ENCODE measurements around the gene NDUFV3. TPM values are rescaled to one million over a fixed set of nuclear protein-coding genes. Genes with fewer than 3 reads are reported as not detected.
"Not testable (repeated sequence)": the region's sequence is repeated elsewhere in the genome, so short reads cannot be mapped to it uniquely, and the experiment has no call there.

Gene NDUFV3
- total and polyA plus RNA-seq, 4 donors: 25.9 to 44.0 (median 36.1) TPM

- Histone ChIP-seq H3K9me3 (ENCODE audit: control insufficient read depth, insufficient read depth, low read length) (no peaks in the 10 kb centered on the region), H3K36me3 (ENCODE audit: control insufficient read depth, insufficient read depth, low read length) (peaks cover 16% of the 10 kb centered on the region), H3K27me3 (ENCODE audit: control insufficient read depth, insufficient read depth, low read length) (no peaks in the 10 kb centered on the region), H3K27ac (ENCODE audit: low read depth, low read length) (peak within 1 kb of the TSS; percentile 81), H3K4me3 (ENCODE audit: low read depth, low read length) (peak within 1 kb of the TSS; percentile 93), H3K4me1 (ENCODE audit: control insufficient read depth, insufficient read depth, low read length) (peaks cover 9% of the 10 kb centered on the region)
- DNase-seq (ENCODE audit: low read depth in 4 of 6, low spot score in 6 of 6): peak; percentile 96 to 99 (median 98)
- WGBS (ENCODE audit: insufficient coverage): 0% methylated on average over 80 of the region's 80 CpGs
Measured at GRCh38 chr21:42878993-42879787, 13.9 kb upstream of the NDUFV3 start, which contains the start of gene WDR4. TSS of gene WDR4 (minus strand) at chr21:42879539. CDS start at chr21:42879495, 44 bp downstream.

DNA sequence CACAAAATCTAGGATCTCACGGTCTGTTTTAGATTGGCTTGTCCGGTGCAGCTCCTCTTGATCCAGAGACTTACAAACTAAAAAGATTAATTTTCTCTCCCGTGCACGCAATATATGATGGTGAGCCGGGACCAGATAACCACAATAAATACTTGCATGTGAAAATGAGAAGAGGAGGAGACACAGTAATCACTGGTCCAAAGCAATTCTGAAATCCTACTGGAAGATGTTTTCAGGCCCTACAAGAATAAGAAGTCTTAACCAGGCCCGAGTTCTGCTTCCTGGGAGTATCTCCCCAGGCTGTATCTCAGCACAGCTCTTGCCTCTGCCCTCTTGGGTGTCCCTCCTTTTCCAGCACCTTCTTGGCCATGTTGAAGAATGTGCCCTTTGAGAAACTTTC is 12.8 kb upstream of the NDUFV3 start:
- Histone ChIP-seq H3K27me3 (ENCODE audit: control insufficient read depth, insufficient read depth, low read length) (no peaks in the 10 kb centered on the region), H3K36me3 (ENCODE audit: control insufficient read depth, insufficient read depth, low read length) (peaks cover 13% of the 10 kb centered on the region), H3K4me3 (ENCODE audit: low read depth, low read length) (peak overlapping the region; percentile 93), H3K27ac (ENCODE audit: low read depth, low read length) (no peak overlapping the region), H3K4me1 (ENCODE audit: control insufficient read depth, insufficient read depth, low read length) (peaks cover 9% of the 10 kb centered on the region), H3K9me3 (ENCODE audit: control insufficient read depth, insufficient read depth, low read length) (no peaks in the 10 kb centered on the region)
- DNase-seq (ENCODE audit: low read depth in 4 of 6, low spot score in 6 of 6): no peak
- WGBS (ENCODE audit: insufficient coverage): 94% methylated on average over 1 of the region's 6 CpGs

GRCh38 chr21:42883921-42884320 is 9.2 kb upstream of the NDUFV3 start:
- DNase-seq (ENCODE audit: low read depth in 4 of 6, low spot score in 6 of 6): no peak
- WGBS (ENCODE audit: insufficient coverage): no CpG with 5 or more reads among the region's 1 CpG
- Histone ChIP-seq H3K4me1 (ENCODE audit: control insufficient read depth, insufficient read depth, low read length) (peaks cover 6% of the 10 kb centered on the region), H3K9me3 (ENCODE audit: control insufficient read depth, insufficient read depth, low read length) (no peaks in the 10 kb centered on the region), H3K27me3 (ENCODE audit: control insufficient read depth, insufficient read depth, low read length) (no peaks in the 10 kb centered on the region), H3K36me3 (ENCODE audit: control insufficient read depth, insufficient read depth, low read length) (no peaks in the 10 kb centered on the region), H3K27ac (ENCODE audit: low read depth, low read length) (no peak overlapping the region), H3K4me3 (ENCODE audit: low read depth, low read length) (no peak overlapping the region)

DNA sequence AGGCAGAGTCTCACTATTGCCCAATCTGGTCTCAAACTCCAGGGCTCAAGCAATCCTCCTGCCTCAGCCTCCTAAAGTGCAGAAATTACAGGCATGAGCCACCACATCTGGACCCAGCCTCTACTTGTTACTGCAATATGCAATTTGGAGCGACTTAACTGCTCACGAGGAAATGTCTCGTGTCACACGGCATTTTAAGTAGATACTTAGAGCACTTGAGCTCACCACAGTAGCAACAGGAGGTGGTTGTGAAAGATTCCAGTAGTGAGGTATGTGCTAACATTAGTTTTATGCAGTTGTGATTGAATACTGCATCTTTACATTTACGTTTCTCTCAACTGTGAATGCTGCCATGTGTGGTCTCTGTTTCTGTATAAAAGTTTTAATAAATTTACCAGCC is 5.8 kb upstream of the NDUFV3 start:
- no peak for DNase-seq (ENCODE audit: low read depth in 4 of 6, low spot score in 6 of 6)
- H3K9me3 ChIP-seq (ENCODE audit: control insufficient read depth, insufficient read depth, low read length): no peaks in the 10 kb centered on the region
- no peaks in the 10 kb centered on the region for H3K36me3 ChIP-seq (ENCODE audit: control insufficient read depth, insufficient read depth, low read length)
- no peak overlapping the region for H3K4me3 ChIP-seq (ENCODE audit: low read depth, low read length)
- no peak overlapping the region for H3K27ac ChIP-seq (ENCODE audit: low read depth, low read length)
- no CpG with 5 or more reads among the region's 5 CpGs for WGBS (ENCODE audit: insufficient coverage)
- H3K4me1 ChIP-seq (ENCODE audit: control insufficient read depth, insufficient read depth, low read length): peaks cover 2% of the 10 kb centered on the region
- no peaks in the 10 kb centered on the region for H3K27me3 ChIP-seq (ENCODE audit: control insufficient read depth, insufficient read depth, low read length)

- Histone ChIP-seq H3K4me3 (ENCODE audit: low read depth, low read length) (peak overlapping the region; percentile 73), H3K4me1 (ENCODE audit: control insufficient read depth, insufficient read depth, low read length) (peaks cover 9% of the 10 kb centered on the region), H3K27me3 (ENCODE audit: control insufficient read depth, insufficient read depth, low read length) (no peaks in the 10 kb centered on the region), H3K9me3 (ENCODE audit: control insufficient read depth, insufficient read depth, low read length) (no peaks in the 10 kb centered on the region), H3K36me3 (ENCODE audit: control insufficient read depth, insufficient read depth, low read length) (peaks cover 8% of the 10 kb centered on the region), H3K27ac (ENCODE audit: low read depth, low read length) (peak overlapping the region; percentile 96)
- DNase-seq (ENCODE audit: low read depth in 4 of 6, low spot score in 6 of 6): peak in 1 of 6 donors; percentile 60
- WGBS (ENCODE audit: insufficient coverage): 16% methylated on average over 6 of the region's 18 CpGs
Measured at GRCh38 chr21:42892582-42892930, 553 bp upstream of the NDUFV3 start.

DNA sequence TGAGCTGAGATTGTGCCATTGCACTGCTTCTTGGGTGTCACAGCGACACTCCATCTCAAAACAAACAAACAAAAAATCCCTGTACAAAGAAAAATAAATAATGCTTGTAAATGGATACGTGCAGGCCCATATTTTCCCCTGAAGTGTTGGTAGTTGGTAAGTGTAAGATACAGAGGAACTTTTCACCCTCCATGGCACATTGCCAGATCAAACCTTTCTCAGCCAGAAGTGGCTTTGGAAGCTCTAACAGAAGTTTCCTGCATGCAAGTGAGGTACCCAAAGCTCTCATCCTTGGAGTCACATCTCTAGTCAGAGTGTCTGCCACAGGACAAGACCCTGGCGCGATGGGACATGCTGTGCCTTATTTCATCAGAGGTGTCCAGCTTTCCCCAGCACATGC is 7.3 kb downstream of the NDUFV3 start:
- no peaks in the 10 kb centered on the region for H3K27me3 ChIP-seq (ENCODE audit: control insufficient read depth, insufficient read depth, low read length)
- no peaks in the 10 kb centered on the region for H3K9me3 ChIP-seq (ENCODE audit: control insufficient read depth, insufficient read depth, low read length)
- H3K36me3 ChIP-seq (ENCODE audit: control insufficient read depth, insufficient read depth, low read length): peaks cover 59% of the 10 kb centered on the region
- no peak overlapping the region for H3K27ac ChIP-seq (ENCODE audit: low read depth, low read length)
- DNase-seq (ENCODE audit: low read depth in 4 of 6, low spot score in 6 of 6): no peak
- 96% methylated on average over 2 of the region's 4 CpGs for WGBS (ENCODE audit: insufficient coverage)
- no peak overlapping the region for H3K4me3 ChIP-seq (ENCODE audit: low read depth, low read length)
- no peaks in the 10 kb centered on the region for H3K4me1 ChIP-seq (ENCODE audit: control insufficient read depth, insufficient read depth, low read length)

DNA sequence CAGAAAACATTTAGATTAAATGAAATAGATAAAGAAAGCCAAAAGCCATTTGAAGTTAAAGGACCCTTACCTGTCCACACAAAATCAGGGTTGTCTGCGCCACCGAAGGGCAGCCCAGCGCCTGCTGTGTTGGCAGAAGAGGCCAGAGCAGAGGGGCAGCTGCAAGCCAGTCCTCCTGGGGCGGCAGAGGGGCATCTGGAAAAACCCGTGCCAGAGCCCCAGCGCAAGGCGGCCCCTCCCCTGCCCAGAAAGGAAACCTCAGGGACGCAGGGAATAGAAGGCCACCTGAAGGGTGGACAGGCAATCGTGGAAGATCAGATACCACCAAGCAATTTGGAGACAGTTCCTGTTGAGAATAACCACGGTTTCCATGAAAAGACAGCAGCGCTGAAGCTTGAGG is 10.7 kb downstream of the NDUFV3 start:
- no peak for DNase-seq (ENCODE audit: low read depth in 4 of 6, low spot score in 6 of 6)
- no peaks in the 10 kb centered on the region for H3K9me3 ChIP-seq (ENCODE audit: control insufficient read depth, insufficient read depth, low read length)
- H3K36me3 ChIP-seq (ENCODE audit: control insufficient read depth, insufficient read depth, low read length): peaks cover 71% of the 10 kb centered on the region
- WGBS (ENCODE audit: insufficient coverage): 96% methylated on average over 9 of the region's 11 CpGs
- no peak overlapping the region for H3K27ac ChIP-seq (ENCODE audit: low read depth, low read length)
- no peaks in the 10 kb centered on the region for H3K4me1 ChIP-seq (ENCODE audit: control insufficient read depth, insufficient read depth, low read length)
- H3K4me3 ChIP-seq (ENCODE audit: low read depth, low read length): no peak overlapping the region
- no peaks in the 10 kb centered on the region for H3K27me3 ChIP-seq (ENCODE audit: control insufficient read depth, insufficient read depth, low read length)

- peaks cover 69% of the 10 kb centered on the region for H3K36me3 ChIP-seq (ENCODE audit: control insufficient read depth, insufficient read depth, low read length)
Measured at GRCh38 chr21:42905195-42905594, 12.1 kb downstream of the NDUFV3 start.

DNA sequence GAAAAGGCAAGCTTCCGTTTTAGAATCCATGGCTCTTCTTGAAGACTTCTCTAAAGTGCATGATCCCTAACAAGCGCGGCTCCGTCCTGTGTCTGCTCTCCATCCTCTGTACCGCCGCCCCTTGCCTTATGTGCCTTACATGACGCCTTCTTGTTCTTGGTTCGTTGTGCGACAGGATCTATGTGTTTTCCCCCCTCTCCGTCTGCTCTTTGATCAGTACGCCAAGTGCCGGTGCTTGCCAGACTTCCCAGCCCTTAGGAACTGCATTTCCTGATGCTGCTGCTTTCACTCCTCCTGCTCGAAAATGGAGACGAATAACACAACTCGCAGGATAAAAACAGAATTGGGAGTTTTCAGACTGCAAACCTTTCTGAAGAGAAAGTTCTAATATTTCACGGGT is 13.1 kb downstream of the NDUFV3 start:
- peak in 1 of 6 donors; percentile 73 for DNase-seq (ENCODE audit: low read depth in 4 of 6, low spot score in 6 of 6)
- Histone ChIP-seq H3K27ac (ENCODE audit: low read depth, low read length) (no peak overlapping the region), H3K36me3 (ENCODE audit: control insufficient read depth, insufficient read depth, low read length) (peaks cover 73% of the 10 kb centered on the region), H3K27me3 (ENCODE audit: control insufficient read depth, insufficient read depth, low read length) (no peaks in the 10 kb centered on the region), H3K4me3 (ENCODE audit: low read depth, low read length) (no peak overlapping the region), H3K9me3 (ENCODE audit: control insufficient read depth, insufficient read depth, low read length) (no peaks in the 10 kb centered on the region), H3K4me1 (ENCODE audit: control insufficient read depth, insufficient read depth, low read length) (no peaks in the 10 kb centered on the region)
- WGBS (ENCODE audit: insufficient coverage): 98% methylated on average over 15 of the region's 16 CpGs

More at GRCh38 chr21:42905195-42905594, 12.1 kb downstream of the NDUFV3 start:
- H3K27me3 ChIP-seq (ENCODE audit: control insufficient read depth, insufficient read depth, low read length): no peaks in the 10 kb centered on the region
- no peak for DNase-seq (ENCODE audit: low read depth in 4 of 6, low spot score in 6 of 6)
- no peak overlapping the region for H3K27ac ChIP-seq (ENCODE audit: low read depth, low read length)
- 100% methylated on average over 7 of the region's 8 CpGs for WGBS (ENCODE audit: insufficient coverage)
- no peaks in the 10 kb centered on the region for H3K4me1 ChIP-seq (ENCODE audit: control insufficient read depth, insufficient read depth, low read length)
- no peak overlapping the region for H3K4me3 ChIP-seq (ENCODE audit: low read depth, low read length)
- H3K9me3 ChIP-seq (ENCODE audit: control insufficient read depth, insufficient read depth, low read length): no peaks in the 10 kb centered on the region

DNA sequence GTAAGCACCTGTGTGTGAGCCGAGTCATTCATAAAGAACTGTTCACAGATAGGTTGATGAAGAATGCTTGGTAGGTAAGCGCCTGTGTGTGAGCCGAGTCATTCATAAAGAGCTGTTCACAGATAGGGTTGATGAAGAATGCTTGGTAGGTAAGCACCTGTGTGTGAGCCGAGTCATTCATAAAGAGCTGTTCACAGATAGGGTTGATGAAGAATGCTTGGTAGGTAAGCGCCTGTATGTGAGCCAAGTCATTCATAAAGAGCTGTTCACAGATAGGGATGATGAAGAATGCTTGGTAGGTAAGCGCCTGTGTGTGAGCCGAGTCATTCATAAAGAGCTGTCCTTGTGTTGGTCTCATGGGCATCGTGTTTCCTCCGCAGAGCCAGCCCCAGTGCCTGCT is 15.4 kb downstream of the NDUFV3 start:
- H3K36me3 ChIP-seq (ENCODE audit: control insufficient read depth, insufficient read depth, low read length): peaks cover 78% of the 10 kb centered on the region
- not testable (repeated sequence) for H3K4me1 ChIP-seq (ENCODE audit: control insufficient read depth, insufficient read depth, low read length); H3K9me3 ChIP-seq (ENCODE audit: control insufficient read depth, insufficient read depth, low read length); H3K27me3 ChIP-seq (ENCODE audit: control insufficient read depth, insufficient read depth, low read length); H3K27ac ChIP-seq (ENCODE audit: low read depth, low read length); H3K4me3 ChIP-seq (ENCODE audit: low read depth, low read length)
- peak in 1 of 6 donors; percentile 15 for DNase-seq (ENCODE audit: low read depth in 4 of 6, low spot score in 6 of 6)
- 97% methylated on average over 8 of the region's 9 CpGs for WGBS (ENCODE audit: insufficient coverage)

All from spinal cord (tissue), 10 donors.